Cardiac fibroblast (primary cell): Measurements from ENCODE around the gene PICALM.
A peak's percentile ranks its signal among the peaks of the same experiment; 100 is the strongest.
"Not testable (repeated sequence)": the region's sequence is repeated elsewhere in the genome, so short reads cannot be mapped to it uniquely, and the experiment has no call there.

Experiments used
- DNase-seq, 2 donors: peaks; one replicate each; pipeline versions ENCODE4 v3.0.0 to v3.0.0-alpha.2; 2010; ENCODE audit warnings: low read depth in 2 of 2
- H3K4me3 ChIP-seq, 2 donors: replicated peaks in 1 of 2; 1 replicate in 1 of 2; 2 replicates in 1 of 2; pipeline ENCODE4 v1.5.1; 2011; ENCODE audit warnings: low read depth in 2 of 2, low read length in 2 of 2, mild to moderate bottlenecking in 2 of 2, moderate library complexity in 1 of 2
- TF ChIP-seq, protein P1 (sequence below): IDR thresholded peaks from one replicate; pipeline ENCODE4 v1.5.1; 2011; ENCODE audit warnings: low read depth, mild to moderate bottlenecking, low read length, inconsistent platforms

The PICALM gene

DNA sequence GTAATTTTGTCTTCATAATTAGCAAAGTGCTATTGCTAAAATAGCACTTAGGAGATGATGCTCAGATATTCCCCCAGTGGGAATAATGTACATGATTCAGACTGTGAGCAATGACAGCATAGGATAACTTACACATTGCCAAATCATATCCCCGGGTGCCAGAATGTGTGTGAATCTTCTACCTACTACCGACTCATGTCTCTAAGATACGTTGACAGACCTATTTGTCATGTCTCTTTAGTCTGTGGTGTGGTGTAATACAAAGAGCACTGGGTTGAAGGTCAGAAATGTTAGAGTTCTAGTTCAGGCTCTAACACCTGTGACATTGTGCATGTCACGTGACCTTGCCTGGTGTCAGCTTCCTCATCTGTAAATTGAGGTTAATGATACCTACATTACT lies 31.0 kb upstream of the PICALM start:
- peak in 1 of 2 donors; percentile 91 for DNase-seq
- H3K4me3 ChIP-seq = no peak overlapping the region
- TF ChIP-seq, protein P1, sequence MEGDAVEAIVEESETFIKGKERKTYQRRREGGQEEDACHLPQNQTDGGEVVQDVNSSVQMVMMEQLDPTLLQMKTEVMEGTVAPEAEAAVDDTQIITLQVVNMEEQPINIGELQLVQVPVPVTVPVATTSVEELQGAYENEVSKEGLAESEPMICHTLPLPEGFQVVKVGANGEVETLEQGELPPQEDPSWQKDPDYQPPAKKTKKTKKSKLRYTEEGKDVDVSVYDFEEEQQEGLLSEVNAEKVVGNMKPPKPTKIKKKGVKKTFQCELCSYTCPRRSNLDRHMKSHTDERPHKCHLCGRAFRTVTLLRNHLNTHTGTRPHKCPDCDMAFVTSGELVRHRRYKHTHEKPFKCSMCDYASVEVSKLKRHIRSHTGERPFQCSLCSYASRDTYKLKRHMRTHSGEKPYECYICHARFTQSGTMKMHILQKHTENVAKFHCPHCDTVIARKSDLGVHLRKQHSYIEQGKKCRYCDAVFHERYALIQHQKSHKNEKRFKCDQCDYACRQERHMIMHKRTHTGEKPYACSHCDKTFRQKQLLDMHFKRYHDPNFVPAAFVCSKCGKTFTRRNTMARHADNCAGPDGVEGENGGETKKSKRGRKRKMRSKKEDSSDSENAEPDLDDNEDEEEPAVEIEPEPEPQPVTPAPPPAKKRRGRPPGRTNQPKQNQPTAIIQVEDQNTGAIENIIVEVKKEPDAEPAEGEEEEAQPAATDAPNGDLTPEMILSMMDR = no peak

DNA sequence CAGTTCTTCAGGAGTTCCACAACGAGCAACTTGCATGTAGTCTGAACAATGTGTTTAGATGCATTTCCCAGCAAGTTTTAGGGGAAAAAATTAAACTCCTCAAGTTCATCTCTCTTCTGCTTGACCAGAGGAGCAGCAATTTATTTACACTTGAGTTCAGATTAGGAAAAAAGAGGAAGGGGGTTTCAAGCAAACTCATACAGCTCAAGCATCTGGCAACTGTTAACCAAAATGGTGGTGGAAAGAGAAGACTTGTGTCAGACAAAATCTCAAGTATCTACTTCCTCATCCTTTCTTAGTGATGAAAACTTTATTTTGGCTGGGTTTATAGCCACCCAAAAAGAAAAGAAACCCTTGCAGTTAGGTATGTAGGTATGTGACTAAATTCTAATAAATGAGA lies 29.1 kb upstream of the PICALM start:
- TF ChIP-seq, protein P1 = no peak
- no peak for DNase-seq
- no peak overlapping the region for H3K4me3 ChIP-seq

DNA sequence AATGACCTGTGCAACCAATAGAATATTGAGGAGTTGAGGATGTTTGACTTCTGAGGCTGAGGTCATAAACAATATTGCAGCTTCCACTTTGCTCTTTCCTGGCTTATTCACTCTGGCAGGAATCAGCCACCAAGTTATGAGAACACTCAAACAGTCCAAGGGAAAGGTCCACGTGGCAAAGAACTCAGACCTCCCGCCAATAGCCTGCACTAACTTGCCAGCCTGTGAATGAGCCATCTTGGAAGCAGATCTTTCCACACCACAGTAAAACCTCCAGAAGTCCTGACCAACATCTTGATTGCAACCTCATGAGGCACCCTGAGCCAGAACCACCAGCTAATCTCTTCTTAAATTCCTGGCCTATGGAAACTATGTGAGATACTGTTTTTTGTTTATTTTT lies 22.7 kb upstream of the PICALM start:
- TF ChIP-seq, protein P1 = no peak
- H3K4me3 ChIP-seq = no peak overlapping the region
- DNase-seq = peak; percentile 54 to 89

DNA sequence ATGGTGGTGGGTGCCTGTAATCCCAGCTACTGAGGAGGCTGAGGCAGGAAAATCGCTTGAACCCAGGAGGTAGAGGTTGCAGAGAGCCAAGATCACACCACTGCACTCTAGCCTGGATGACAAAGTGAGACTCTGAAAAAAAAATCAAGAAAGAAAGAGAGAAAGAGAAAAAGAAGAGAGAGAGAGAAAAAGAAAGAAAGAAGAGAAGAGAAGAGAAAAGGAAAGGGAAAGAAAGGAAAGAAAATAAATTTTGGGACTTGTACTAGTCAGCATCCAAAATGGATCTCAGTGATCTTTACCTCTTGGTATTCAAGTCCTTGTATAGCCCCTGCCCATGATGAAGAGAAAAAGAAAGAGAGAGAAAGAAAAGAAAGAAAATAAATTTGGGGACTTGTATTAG lies 22.2 kb upstream of the PICALM start:
- DNase-seq = no peak
- no peak overlapping the region for H3K4me3 ChIP-seq
- TF ChIP-seq, protein P1 = no peak

DNA sequence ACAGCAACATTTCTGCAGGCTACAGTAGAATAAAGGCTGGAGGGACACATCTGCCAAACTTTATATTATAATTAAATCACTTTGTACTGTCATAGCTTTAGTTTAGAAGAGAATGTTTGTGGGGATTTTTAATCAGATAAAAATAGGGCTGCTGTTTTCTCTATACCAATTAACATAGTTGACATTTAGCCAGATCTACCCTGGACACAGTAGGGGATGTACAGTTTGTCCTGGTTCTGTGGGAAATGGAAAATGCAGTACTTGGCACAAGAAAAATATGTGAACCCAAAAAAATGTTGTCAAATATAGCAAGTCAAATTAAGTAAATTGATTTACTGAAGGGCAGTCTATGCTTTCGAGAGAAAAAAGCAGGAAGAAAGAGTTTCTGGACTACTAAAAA lies 20.8 kb upstream of the PICALM start:
- no peak overlapping the region for H3K4me3 ChIP-seq
- TF ChIP-seq, protein P1 = no peak
- DNase-seq = peak; percentile 68 to 89

DNA sequence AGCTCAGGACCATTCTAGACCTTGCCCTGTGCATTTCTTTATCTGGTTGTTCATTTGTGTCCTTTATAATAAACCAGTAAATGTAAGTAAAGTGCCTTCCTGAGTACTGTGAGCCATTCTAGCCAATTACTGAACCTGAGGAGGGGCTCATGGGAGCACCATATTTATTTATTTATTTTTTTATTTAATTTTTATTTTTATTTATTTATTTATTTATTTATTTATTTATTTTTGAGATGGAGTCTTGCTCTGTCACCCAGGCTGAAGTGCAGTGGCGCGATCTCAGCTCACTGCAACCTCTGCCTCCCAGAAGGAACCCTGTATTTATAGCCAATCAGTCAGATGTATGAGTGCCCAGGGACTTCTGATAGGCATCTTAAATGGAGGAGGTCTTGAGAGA lies 18.8 kb upstream of the PICALM start:
- H3K4me3 ChIP-seq, DNase-seq: not testable (repeated sequence)

DNA sequence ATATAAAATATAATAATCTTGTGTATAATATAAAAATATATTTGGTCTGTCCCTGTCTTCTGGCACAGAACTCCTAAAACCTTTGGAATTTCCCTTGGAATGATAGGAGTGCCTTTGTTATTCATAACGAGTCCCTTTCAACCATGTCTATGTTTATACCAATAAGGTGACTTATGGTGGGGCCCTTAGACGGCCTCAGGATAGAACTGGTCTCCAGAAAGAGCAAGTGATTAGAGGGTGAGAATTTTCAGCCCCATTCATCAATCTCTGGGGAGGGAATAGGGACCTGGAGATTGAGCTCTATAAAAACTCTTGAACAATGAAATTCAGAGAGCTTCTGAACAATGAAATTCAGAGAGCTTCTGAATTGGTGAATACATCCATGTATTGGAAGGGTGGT lies 18.4 kb upstream of the PICALM start:
- TF ChIP-seq, protein P1 = no peak
- H3K4me3 ChIP-seq = no peak overlapping the region
- DNase-seq = no peak
